Mucosa of gallbladder (tissue), 1 donor: Measurements from ENCODE around the gene VWA5B1. TPM values are rescaled to one million over a fixed set of nuclear protein-coding genes. Genes with fewer than 3 reads are reported as not detected.

ENCODE experiments used
- DNase-seq: peaks from one replicate; pipeline ENCODE4 v3.0.0-alpha.2; 2020; ENCODE audit warnings: low spot score
- total RNA-seq: library from RNA; stranded (reverse); gene quantifications from one replicate; pipeline ENCODE4 v1.2.1, GENCODE V29; 2021
- donor health status: DM: no; HTN: no; CAD: no.

Gene VWA5B1
- total RNA-seq, 1 donor from 2014 or later: 2.1 TPM

GRCh38 chr1:20386323-20387081 lies 95.8 kb downstream of the VWA5B1 start:
- no peak for DNase-seq

DNA sequence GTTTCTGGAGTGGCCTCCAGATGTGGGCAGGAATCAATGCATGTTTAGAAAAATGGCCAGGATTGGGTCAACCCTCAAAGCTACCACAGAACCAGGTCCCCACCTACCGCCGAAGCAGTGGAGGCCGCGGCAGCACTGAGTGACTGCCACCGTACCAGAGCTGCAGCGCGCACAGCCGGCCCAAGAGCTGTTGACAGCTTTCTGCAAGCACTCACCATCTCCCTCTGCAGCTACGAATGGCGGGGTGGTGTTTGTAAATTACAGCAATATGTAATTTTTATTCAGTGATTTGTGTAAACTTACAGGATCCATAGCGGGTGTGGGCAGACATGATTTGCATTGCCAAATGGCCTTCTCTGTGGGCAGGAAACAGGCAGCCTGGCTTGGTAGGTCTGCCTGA lies 98.9 kb downstream of the VWA5B1 start:
- no peak for DNase-seq

GRCh38 chr1:20390589-20391331 lies 100.1 kb downstream of the VWA5B1 start:
- DNase-seq: no peak

DNA sequence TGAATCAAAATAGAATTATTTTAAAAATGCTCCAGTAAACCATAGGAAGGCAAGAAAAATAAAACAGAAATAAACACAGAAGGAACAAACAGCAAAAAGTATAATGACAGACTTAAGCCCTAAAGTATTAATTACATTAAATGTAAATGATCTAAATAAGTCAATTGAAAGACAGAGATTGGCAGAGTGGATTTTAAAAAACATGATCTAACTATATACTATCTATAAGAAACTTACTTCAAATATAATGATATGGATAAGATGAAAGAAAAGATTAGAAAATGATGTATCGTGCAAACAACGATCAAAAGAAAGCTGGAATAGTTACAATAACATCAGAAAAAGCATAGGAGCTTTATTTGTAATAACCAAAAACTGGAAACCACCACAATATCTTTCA lies 104.6 kb downstream of the VWA5B1 start:
- no peak for DNase-seq

- no peak for DNase-seq
Measured at GRCh38 chr1:20398744-20399143, 108.1 kb downstream of the VWA5B1 start.

DNA sequence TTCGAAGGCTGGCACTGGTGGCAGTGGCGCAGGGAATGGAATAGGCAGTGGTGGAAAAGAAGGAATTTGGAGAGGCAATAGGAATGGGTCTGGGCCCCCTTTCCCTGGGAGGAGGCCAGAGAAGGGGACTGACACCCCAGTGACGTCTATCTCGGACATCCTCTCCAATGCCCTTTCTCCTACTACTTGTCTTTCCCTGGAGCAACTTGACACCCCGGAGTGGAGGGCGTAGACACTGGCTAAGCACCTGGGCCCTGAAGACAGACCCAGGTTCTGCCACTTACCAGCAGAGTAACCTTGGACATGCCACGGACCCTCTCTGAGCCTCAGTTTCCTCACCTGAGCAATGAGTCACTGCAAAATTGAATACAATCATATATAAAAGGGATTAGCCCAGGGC lies 108.5 kb downstream of the VWA5B1 start:
- no peak for DNase-seq

DNA sequence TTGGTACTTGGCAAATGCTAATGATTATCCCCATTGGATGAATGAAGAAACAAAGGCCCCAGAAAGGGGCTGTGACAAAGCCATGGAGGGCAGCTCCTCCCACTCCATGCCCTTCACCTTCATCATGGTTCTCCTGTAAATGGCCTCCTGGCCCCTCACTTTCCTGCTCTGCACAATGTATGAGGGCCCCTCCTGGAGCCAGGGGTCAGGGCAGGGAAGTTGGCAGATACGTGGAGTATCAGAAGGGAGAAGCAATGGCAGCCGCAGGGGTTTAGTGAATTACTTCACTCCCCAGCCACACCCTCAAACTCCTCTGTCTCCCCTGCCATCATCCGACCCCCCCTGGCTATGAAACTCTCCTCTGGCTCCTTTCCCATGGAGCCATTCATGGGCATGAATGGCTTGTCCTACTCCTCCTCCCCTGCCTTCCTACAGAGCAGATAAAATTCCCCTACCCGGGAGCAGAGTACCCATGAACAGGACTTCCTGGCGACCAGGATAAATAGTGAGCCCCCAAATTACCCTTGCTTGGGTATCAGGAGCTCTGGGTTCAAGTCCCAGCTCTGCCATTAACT lies 109.0 kb downstream of the VWA5B1 start:
- DNase-seq: no peak

DNA sequence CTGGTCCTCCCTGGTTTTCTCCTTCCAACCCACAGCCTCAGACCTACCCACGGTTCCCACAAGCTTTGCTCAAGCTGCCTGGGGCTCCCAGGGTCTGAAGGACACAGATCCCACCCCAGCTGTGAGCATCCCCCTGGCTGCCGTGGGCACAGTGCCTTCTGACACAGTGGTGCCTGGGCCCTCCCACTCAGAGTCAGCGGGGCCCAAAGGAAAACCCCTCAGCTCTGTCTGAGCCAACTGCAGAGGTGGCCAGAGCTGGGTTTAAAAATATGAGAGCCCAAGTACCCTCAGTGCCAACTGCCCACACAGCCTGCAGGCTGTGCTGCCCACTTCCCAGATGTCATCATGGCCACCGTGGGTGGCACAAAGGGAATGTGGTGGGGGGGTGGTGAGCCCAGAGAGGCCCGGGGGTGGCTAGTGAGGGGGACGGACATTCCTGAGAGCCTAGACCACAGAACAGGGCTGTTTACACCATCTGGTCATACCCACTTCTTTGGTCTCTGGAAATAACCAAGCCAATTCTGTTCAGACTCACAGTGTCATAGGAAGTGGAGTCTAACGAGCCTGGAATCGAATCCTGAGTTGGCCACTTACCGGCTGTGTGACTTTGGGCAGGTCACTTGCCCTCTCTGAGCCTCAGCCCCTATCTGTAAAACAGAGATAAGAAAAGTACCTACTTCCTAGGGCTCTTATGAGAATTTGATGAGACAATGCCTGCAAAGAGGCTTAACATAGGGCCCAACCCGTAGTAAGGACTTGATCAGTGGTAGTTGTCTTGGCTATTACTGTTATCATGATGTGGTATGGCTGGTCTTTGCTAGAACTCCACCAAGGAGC lies 109.9 kb downstream of the VWA5B1 start:
- no peak for DNase-seq

GRCh38 chr1:20401405-20402010 lies 110.8 kb downstream of the VWA5B1 start:
- no peak for DNase-seq

DNA sequence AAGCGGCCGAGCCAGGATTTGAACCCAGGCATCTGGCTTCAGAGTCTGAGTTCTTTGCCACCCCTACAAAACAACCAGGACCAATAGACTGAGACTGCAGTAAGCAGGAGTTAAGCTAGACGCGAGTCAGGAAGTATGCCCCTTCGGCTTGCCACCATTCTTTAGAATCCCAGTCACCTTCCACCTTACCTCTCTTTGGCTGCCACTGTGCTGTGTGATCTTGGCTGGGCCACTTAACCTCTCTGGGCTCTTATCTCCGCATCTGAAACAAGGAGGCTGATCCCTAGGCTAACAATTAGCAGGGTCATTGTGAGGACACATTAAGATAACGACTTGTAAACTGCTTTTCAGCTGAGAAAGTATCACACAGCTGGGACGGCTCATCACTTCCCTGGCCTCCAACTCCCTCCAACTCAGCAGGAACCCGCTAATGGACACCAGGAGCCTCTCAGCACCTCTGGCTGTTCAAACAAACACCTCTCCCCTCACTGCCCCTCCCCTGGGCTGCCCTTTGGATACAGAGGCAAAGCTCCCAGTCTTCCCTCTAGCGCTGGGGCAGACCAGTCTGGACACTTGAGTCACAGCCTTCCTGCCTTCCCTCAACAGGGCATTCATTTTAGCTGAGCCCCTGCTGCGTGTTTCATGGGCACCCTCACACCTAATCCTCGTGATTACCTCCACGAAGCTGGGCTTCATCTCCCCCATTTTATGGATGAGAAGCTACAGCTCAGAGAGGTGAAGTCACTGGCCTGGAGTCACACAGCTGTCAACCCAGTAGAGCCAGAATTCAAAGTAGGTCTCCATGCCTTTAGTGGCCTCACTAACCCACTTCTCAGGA lies 112.1 kb downstream of the VWA5B1 start:
- no peak for DNase-seq

- no peak for DNase-seq
Measured at GRCh38 chr1:20403423-20404145, 112.9 kb downstream of the VWA5B1 start.

GRCh38 chr1:20404466-20404865 lies 113.8 kb downstream of the VWA5B1 start:
- DNase-seq: no peak

Other genes starting within 250 kb of the VWA5B1 start
- 4.9 TPM for gene PLA2G5, start 220.7 kb upstream of the VWA5B1 start, total RNA-seq
- not detected for gene PLA2G2D, start 171.3 kb upstream of the VWA5B1 start, total RNA-seq
- gene PLA2G2F, start 151.6 kb upstream of the VWA5B1 start, total RNA-seq: 0.92 TPM
- 2.3 TPM for gene UBXN10, start 104.8 kb upstream of the VWA5B1 start, total RNA-seq
- gene PLA2G2C, start 104.4 kb upstream of the VWA5B1 start, total RNA-seq: not detected
- 140 TPM for gene CAMK2N1, start 195.3 kb downstream of the VWA5B1 start, total RNA-seq
- 36.6 TPM for gene MUL1, start 217.3 kb downstream of the VWA5B1 start, total RNA-seq